ENCODE measurements around the gene GPC5.
"Not testable (repeated sequence)": the region's sequence is repeated elsewhere in the genome, so short reads cannot be mapped to it uniquely, and the experiment has no call there.

DNA sequence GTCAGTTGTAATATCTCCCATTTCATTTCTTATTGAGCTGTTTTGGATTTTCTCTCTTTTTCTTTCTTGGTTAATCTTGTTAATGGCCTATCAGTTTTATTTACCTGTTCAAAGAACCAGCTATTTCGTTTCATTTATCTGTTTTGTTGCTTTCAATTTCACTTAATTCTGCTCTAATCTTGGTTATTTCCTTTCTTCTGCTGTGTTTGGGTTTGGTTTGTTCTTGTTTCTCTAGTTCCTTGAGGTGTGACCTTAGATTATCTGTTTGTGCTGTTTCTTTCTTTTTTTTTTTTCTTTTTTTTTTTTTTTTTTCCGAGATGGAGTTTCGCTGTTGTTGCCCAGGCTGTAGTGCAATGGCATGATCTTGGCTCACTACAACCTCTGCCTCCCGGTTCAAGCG is 896.1 kb downstream of the GPC5 start:
- not testable (repeated sequence) for TF ChIP-seq POLR2A (IDR thresholded peaks at IDR 0.05)
- TF ChIP-seq, protein P1, sequence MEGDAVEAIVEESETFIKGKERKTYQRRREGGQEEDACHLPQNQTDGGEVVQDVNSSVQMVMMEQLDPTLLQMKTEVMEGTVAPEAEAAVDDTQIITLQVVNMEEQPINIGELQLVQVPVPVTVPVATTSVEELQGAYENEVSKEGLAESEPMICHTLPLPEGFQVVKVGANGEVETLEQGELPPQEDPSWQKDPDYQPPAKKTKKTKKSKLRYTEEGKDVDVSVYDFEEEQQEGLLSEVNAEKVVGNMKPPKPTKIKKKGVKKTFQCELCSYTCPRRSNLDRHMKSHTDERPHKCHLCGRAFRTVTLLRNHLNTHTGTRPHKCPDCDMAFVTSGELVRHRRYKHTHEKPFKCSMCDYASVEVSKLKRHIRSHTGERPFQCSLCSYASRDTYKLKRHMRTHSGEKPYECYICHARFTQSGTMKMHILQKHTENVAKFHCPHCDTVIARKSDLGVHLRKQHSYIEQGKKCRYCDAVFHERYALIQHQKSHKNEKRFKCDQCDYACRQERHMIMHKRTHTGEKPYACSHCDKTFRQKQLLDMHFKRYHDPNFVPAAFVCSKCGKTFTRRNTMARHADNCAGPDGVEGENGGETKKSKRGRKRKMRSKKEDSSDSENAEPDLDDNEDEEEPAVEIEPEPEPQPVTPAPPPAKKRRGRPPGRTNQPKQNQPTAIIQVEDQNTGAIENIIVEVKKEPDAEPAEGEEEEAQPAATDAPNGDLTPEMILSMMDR (IDR thresholded peaks at IDR 0.05 in 4 of 5, conservative IDR thresholded peaks at IDR 0.05 in 1 of 5): not testable (repeated sequence)

Data from gastrocnemius medialis (tissue), 4 donors.